SU-DHL-6 (cell line): ENCODE results near the gene CAPZA2.

Experiments used
- EZH2phosphoT487 ChIP-seq: fragments of 200-600 bp; sonication (generic), shearing (Covaris generic); conservative IDR thresholded peaks from 2 replicates; pipeline ENCODE4 v1.6.1; 2018; ENCODE audit warnings: mild to moderate bottlenecking, antibody characterized with exemption, low read length, moderate library complexity, mixed read lengths
- TF ChIP-seq, protein P1 (sequence below): fragments of 200-600 bp; sonication (generic); IDR thresholded peaks from one replicate; pipeline ENCODE4 v1.5.1; 2017; ENCODE audit warnings: antibody characterized with exemption, mild to moderate bottlenecking, low read length, moderate library complexity; ENCODE audit not compliant: insufficient read depth, poor library complexity, severe bottlenecking

DNA sequence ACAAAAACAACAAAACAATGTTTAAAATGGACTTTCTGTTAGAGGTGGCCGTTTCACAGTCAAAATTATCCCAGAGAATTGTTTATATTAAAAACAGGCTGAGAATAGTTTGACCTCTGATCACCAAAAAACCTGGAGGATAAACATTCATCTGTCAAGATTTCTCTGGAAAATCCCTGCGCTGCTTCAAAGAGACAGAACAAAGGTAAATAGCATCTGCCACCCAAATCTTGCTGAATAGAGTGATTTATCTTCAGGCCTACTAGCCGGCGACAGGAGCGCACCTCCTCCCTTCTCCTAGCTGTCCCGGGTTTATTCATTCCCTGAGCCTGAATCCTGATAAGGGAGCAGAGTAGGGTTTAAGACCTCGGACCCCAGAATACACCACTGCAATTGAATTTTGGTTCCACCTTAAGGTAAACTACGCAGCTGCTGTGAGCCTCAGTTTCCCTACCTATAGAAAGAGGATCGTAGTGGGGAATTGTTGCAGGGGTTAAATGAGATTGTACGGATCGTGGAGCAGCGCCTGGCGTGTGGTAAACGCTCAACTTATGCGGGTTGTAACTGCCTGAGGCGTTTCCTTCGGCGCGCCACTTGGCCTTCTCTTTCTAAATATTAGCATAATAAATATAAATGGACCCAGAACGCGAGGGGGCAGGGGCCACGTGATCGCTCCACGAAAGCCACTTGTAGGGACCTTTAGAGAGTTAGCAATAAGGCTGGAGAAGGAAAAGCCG is 90.4 kb downstream of the CAPZA2 start:
- TF ChIP-seq, protein P1, sequence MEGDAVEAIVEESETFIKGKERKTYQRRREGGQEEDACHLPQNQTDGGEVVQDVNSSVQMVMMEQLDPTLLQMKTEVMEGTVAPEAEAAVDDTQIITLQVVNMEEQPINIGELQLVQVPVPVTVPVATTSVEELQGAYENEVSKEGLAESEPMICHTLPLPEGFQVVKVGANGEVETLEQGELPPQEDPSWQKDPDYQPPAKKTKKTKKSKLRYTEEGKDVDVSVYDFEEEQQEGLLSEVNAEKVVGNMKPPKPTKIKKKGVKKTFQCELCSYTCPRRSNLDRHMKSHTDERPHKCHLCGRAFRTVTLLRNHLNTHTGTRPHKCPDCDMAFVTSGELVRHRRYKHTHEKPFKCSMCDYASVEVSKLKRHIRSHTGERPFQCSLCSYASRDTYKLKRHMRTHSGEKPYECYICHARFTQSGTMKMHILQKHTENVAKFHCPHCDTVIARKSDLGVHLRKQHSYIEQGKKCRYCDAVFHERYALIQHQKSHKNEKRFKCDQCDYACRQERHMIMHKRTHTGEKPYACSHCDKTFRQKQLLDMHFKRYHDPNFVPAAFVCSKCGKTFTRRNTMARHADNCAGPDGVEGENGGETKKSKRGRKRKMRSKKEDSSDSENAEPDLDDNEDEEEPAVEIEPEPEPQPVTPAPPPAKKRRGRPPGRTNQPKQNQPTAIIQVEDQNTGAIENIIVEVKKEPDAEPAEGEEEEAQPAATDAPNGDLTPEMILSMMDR = no peak
- no peak for TF ChIP-seq EZH2phosphoT487
